ENCODE data around the gene TKT.

The TKT gene

DNA sequence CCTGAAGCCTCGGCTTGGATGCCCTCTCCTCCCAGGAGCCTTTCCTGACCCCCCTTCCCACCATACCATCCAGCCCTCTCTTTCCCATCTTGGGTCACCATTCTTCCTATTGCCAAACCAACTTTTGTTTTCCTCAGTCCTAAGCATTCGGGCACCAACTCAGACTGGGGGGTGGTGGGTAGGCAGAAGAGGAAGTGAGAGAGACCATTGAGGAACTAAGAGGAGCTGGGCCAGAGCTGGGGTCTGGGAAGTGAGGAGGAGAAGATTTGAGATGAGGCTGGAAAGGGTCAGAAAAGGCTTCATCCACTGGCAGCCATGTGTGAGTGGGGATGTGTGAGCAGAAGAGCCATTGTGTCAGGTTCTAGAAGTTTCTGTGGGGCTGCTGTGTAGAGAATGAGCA, 37.7 kb downstream of the TKT start:
- no peak for DNase-seq
- Mint-ChIP-seq H3K4me3 (no peak overlapping the region), H3K36me3 (ENCODE audit: low read depth) (peaks cover 20% of the 10 kb centered on the region), H3K27ac (peak overlapping the region; percentile 6), H3K9me3 (no peaks in the 10 kb centered on the region), H3K27me3 (ENCODE audit: low read depth, poor library complexity) (peaks cover 13% of the 10 kb centered on the region), H3K4me1 (peaks cover 6% of the 10 kb centered on the region)
- TF ChIP-seq CTCF (IDR thresholded peaks at IDR 0.05) = no peak

GRCh38 chr3:53217175-53217574, 38.6 kb downstream of the TKT start:
- TF ChIP-seq CTCF (IDR thresholded peaks at IDR 0.05) = no peak
- Mint-ChIP-seq H3K9me3 (no peaks in the 10 kb centered on the region), H3K27me3 (ENCODE audit: low read depth, poor library complexity) (peaks cover 13% of the 10 kb centered on the region), H3K4me1 (peaks cover 6% of the 10 kb centered on the region), H3K27ac (no peak overlapping the region), H3K36me3 (ENCODE audit: low read depth) (peaks cover 14% of the 10 kb centered on the region), H3K4me3 (no peak overlapping the region)
- no peak for DNase-seq

GRCh38 chr3:53216723-53217122, 39.1 kb downstream of the TKT start:
- Mint-ChIP-seq H3K4me1 (peaks cover 6% of the 10 kb centered on the region), H3K27me3 (ENCODE audit: low read depth, poor library complexity) (peaks cover 13% of the 10 kb centered on the region), H3K9me3 (no peaks in the 10 kb centered on the region), H3K36me3 (ENCODE audit: low read depth) (peaks cover 12% of the 10 kb centered on the region), H3K27ac (no peak overlapping the region), H3K4me3 (no peak overlapping the region)
- TF ChIP-seq CTCF (IDR thresholded peaks at IDR 0.05) = no peak
- no peak for DNase-seq

GRCh38 chr3:53215816-53216215, 40.0 kb downstream of the TKT start:
- TF ChIP-seq CTCF (IDR thresholded peaks at IDR 0.05) = no peak
- no peak for DNase-seq
- no peak overlapping the region for H3K4me3 Mint-ChIP-seq
- peaks cover 7% of the 10 kb centered on the region for H3K36me3 Mint-ChIP-seq (ENCODE audit: low read depth)
- H3K27me3 Mint-ChIP-seq (ENCODE audit: low read depth, poor library complexity) = peaks cover 18% of the 10 kb centered on the region
- H3K27ac Mint-ChIP-seq = no peak overlapping the region
- H3K9me3 Mint-ChIP-seq = no peaks in the 10 kb centered on the region
- peaks cover 6% of the 10 kb centered on the region for H3K4me1 Mint-ChIP-seq

DNA sequence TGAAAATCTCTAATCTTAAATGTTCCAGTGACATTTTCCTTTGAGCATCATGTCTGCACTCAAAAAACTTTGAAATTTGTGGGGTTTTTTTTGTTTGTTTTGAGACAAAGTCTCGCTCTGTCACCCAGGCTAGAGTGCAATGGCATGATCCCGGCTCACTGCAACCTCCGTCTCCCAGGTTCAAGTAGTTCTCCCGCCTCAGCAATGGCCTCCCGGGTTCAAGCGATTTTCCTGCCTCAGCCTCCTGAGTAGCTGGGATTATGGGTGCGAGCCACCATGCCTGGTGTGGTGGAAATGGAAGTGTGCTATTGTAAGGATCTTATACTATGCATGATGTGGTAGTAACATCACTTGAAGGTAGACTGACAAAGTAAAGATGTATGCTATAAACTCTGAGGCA, 42.5 kb downstream of the TKT start:
- Mint-ChIP-seq H3K27ac (no peak overlapping the region), H3K27me3 (ENCODE audit: low read depth, poor library complexity) (peaks cover 18% of the 10 kb centered on the region), H3K36me3 (ENCODE audit: low read depth) (peaks cover 5% of the 10 kb centered on the region), H3K4me1 (no peaks in the 10 kb centered on the region), H3K4me3 (no peak overlapping the region), H3K9me3 (peaks cover 20% of the 10 kb centered on the region)
- DNase-seq = no peak
- TF ChIP-seq CTCF (IDR thresholded peaks at IDR 0.05) = no peak
